ENCODE measurements around the gene AFF4.
"Not testable (repeated sequence)": the region's sequence is repeated elsewhere in the genome, so short reads cannot be mapped to it uniquely, and the experiment has no call there.

AFF4 gene

GRCh38 chr5:132953710-132954109 is 9.7 kb downstream of the AFF4 start:
- Histone ChIP-seq H3K27ac (ENCODE audit: low read depth, low read length, severe bottlenecking) (no peak overlapping the region), H3K9me3 (ENCODE audit: control insufficient read depth, low read length) (no peaks in the 10 kb centered on the region), H3K4me3 (ENCODE audit: extremely low read depth, insufficient read depth, low read length, poor library complexity, severe bottlenecking) (no peak overlapping the region), H3K4me1 (ENCODE audit: control insufficient read depth, insufficient read depth, low read length, poor library complexity, severe bottlenecking) (no peaks in the 10 kb centered on the region), H3K36me3 (ENCODE audit: control insufficient read depth, insufficient read depth, low read length) (peaks cover 75% of the 10 kb centered on the region)
- 84 to 89% methylated on average over 6 of the region's 6 CpGs for WGBS, 2 experiments (ENCODE audit: insufficient coverage in 2 of 2)

DNA sequence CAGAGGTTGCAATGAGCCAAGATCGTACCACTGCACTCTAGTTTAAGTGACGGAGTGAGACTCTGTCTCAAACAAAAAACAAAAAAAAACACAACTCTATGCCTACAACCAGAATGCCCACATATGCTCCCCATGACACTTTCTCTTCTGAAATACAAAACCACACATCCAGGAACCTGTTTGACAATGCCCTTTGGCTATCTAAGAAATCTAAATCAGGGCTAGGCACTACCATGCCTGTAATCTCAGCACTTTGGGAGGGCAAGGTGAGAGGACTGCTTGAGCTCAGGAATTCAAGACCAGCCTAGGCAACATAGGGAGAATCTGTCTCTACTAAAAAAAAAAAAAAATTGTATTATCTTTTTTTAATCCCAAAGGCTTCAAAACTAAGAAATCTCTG is 10.6 kb downstream of the AFF4 start:
- Histone ChIP-seq H3K4me1 (ENCODE audit: control insufficient read depth, insufficient read depth, low read length, poor library complexity, severe bottlenecking) (no peaks in the 10 kb centered on the region), H3K36me3 (ENCODE audit: control insufficient read depth, insufficient read depth, low read length) (peaks cover 68% of the 10 kb centered on the region), H3K9me3 (ENCODE audit: control insufficient read depth, low read length) (no peaks in the 10 kb centered on the region), H3K27ac (ENCODE audit: low read depth, low read length, severe bottlenecking) (no peak overlapping the region), H3K4me3 (ENCODE audit: extremely low read depth, insufficient read depth, low read length, poor library complexity, severe bottlenecking) (no peak overlapping the region)
- 90 to 94% methylated on average over 2 of the region's 2 CpGs for WGBS, 2 experiments (ENCODE audit: insufficient coverage in 2 of 2)

DNA sequence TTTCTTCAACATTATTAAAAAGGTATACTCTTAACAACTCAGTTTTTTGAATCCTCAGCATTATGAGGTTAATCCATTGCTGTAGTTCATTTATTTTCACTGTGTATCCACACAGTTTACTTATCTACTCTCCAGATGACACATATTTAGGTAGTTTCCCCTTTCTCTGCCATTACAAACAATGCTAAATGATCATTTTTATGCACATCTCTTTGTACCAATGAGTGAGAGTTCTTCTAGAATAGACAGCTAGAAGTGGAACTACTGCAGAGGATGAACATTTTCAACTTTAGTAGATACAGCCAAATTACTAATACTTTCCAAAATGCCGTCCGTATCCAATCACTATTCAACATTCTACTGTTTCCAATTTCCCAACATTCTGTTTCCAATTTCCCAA is 11.5 kb downstream of the AFF4 start:
- H3K4me3 ChIP-seq (ENCODE audit: extremely low read depth, insufficient read depth, low read length, poor library complexity, severe bottlenecking): no peak overlapping the region
- 88 to 100% methylated on average over 2 of the region's 2 CpGs for WGBS, 2 experiments (ENCODE audit: insufficient coverage in 2 of 2)
- H3K4me1 ChIP-seq (ENCODE audit: control insufficient read depth, insufficient read depth, low read length, poor library complexity, severe bottlenecking): no peaks in the 10 kb centered on the region
- H3K9me3 ChIP-seq (ENCODE audit: control insufficient read depth, low read length): no peaks in the 10 kb centered on the region
- H3K36me3 ChIP-seq (ENCODE audit: control insufficient read depth, insufficient read depth, low read length): peaks cover 69% of the 10 kb centered on the region
- no peak overlapping the region for H3K27ac ChIP-seq (ENCODE audit: low read depth, low read length, severe bottlenecking)

DNA sequence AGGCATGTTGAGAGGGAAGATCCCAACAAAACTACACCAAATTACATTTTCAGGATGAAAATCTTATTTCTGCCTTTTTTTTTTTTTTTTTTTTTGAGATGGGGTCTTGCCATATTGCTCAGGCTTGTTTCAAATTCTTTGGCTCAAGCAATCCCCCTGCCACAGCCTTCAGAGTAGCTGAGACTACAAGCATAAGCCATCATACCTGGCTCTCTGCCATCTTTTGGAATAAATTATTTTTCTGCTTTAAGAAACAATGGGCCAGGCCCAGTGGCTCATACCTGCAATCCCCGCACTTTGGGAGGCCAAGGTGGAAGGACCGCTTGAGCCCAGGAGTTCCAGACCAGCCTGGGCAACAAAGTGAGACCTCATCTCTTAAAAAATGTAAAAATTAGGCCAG is 14.3 kb downstream of the AFF4 start:
- Histone ChIP-seq H3K9me3 (ENCODE audit: control insufficient read depth, low read length) (no peaks in the 10 kb centered on the region), H3K27ac (ENCODE audit: low read depth, low read length, severe bottlenecking) (no peak overlapping the region), H3K4me3 (ENCODE audit: extremely low read depth, insufficient read depth, low read length, poor library complexity, severe bottlenecking) (no peak overlapping the region), H3K36me3 (ENCODE audit: control insufficient read depth, insufficient read depth, low read length) (peaks cover 47% of the 10 kb centered on the region), H3K4me1 (ENCODE audit: control insufficient read depth, insufficient read depth, low read length, poor library complexity, severe bottlenecking) (no peaks in the 10 kb centered on the region)
- 100% methylated on average over 2 of the region's 2 CpGs for WGBS, 2 experiments (ENCODE audit: insufficient coverage in 2 of 2)

DNA sequence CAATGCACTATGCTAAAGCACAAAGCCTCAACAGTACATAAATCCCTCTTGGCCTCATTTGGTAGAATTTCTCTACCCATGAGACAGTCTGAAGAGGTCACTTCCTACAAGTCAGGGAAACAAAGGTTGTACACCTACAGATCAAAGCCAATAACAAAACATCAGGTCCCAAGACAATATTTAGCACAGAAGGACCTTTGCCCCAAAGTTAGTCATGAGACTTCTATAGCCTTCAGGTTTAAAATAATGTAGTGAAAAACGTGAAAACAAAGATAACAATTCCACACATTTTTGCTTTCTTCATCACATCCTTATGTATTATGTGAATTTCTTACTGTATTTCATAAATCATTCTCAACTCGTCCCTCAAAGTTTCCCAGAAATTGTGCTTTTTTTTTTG is 15.8 kb downstream of the AFF4 start:
- Histone ChIP-seq H3K36me3 (ENCODE audit: control insufficient read depth, insufficient read depth, low read length) (peaks cover 45% of the 10 kb centered on the region), H3K27ac (ENCODE audit: low read depth, low read length, severe bottlenecking) (no peak overlapping the region), H3K9me3 (ENCODE audit: control insufficient read depth, low read length) (no peaks in the 10 kb centered on the region), H3K4me3 (ENCODE audit: extremely low read depth, insufficient read depth, low read length, poor library complexity, severe bottlenecking) (no peak overlapping the region), H3K4me1 (ENCODE audit: control insufficient read depth, insufficient read depth, low read length, poor library complexity, severe bottlenecking) (no peaks in the 10 kb centered on the region)
- WGBS, 2 experiments (ENCODE audit: insufficient coverage in 2 of 2): no CpG with 5 or more reads among the region's 2 CpGs

DNA sequence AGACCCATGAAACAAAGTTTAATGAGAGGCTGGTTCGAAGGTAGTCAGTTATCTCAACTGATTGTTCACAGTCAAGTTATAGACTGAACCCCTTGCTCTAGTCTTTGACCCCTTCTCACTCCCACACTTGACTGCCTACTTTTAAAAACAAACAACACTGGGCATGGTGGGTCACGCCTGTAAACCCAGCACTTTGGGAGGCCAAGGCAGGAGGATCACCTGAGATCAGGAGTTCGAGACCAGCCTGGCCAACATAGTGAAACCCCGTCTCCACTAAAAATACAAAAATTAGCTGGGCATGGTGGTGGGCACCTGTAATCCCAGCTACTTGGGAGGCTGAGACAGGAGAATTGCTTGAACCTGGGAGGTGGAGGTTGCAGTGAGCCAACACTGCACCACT is 18.1 kb downstream of the AFF4 start:
- WGBS, 2 experiments (ENCODE audit: insufficient coverage in 2 of 2): 94 to 100% methylated on average over 1 to 2 of the region's 4 CpGs
- H3K36me3 ChIP-seq (ENCODE audit: control insufficient read depth, insufficient read depth, low read length): peaks cover 36% of the 10 kb centered on the region
- not testable (repeated sequence) for H3K4me3 ChIP-seq (ENCODE audit: extremely low read depth, insufficient read depth, low read length, poor library complexity, severe bottlenecking)

DNA sequence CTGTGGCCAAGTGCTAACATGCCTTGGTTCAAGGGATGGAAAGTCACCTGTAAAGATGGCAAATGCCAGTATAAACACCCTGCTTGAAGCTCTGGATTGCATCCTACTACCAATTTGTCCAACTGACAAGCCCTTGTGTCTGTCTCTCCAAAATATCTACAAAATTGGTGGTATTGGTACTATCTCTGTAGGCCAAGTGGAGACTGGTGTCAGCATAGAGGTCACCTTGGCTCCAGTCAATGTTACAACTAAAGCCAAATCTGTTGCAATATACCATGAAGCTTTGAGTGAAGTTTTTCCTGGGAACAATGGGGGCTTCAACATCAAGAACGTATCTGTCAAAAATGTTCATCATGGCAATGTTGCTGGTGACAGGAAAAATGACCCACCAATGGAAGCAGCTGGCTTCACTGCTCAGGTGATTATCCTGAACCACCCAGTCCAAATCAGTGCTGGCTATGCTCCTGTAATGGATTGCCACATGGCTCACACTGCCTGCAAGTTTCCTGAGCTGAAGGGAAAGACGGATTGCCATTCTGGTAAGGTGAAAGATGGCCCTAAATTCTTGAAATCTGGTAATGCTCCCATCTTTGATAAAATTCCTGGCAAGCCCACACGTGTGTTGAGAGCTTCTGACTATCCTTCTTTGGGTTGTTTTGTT is 19.9 kb downstream of the AFF4 start:
- peaks cover 30% of the 10 kb centered on the region for H3K36me3 ChIP-seq (ENCODE audit: control insufficient read depth, insufficient read depth, low read length)
- no peak overlapping the region for H3K27ac ChIP-seq (ENCODE audit: low read depth, low read length, severe bottlenecking)
- no peaks in the 10 kb centered on the region for H3K4me1 ChIP-seq (ENCODE audit: control insufficient read depth, insufficient read depth, low read length, poor library complexity, severe bottlenecking)
- H3K9me3 ChIP-seq (ENCODE audit: control insufficient read depth, low read length): no peaks in the 10 kb centered on the region
- 97 to 100% methylated on average over 3 of the region's 3 CpGs for WGBS, 2 experiments (ENCODE audit: insufficient coverage in 2 of 2)
- H3K4me3 ChIP-seq (ENCODE audit: extremely low read depth, insufficient read depth, low read length, poor library complexity, severe bottlenecking): no peak overlapping the region

More for the DNA sequence above, 18.1 kb downstream of the AFF4 start:
- H3K9me3 ChIP-seq (ENCODE audit: control insufficient read depth, low read length); H3K27ac ChIP-seq (ENCODE audit: low read depth, low read length, severe bottlenecking); H3K4me1 ChIP-seq (ENCODE audit: control insufficient read depth, insufficient read depth, low read length, poor library complexity, severe bottlenecking): not testable (repeated sequence)

- Histone ChIP-seq H3K36me3 (ENCODE audit: control insufficient read depth, insufficient read depth, low read length) (peaks cover 33% of the 10 kb centered on the region), H3K9me3 (ENCODE audit: control insufficient read depth, low read length) (no peaks in the 10 kb centered on the region), H3K27ac (ENCODE audit: low read depth, low read length, severe bottlenecking) (no peak overlapping the region), H3K4me1 (ENCODE audit: control insufficient read depth, insufficient read depth, low read length, poor library complexity, severe bottlenecking) (no peaks in the 10 kb centered on the region), H3K4me3 (ENCODE audit: extremely low read depth, insufficient read depth, low read length, poor library complexity, severe bottlenecking) (no peak overlapping the region)
- WGBS, 2 experiments (ENCODE audit: insufficient coverage in 2 of 2): 87 to 100% methylated on average over 5 of the region's 5 CpGs
These were observed 22.1 kb downstream of the AFF4 start for GRCh38 chr5:132941331-132941730.

- no peaks in the 10 kb centered on the region for H3K4me1 ChIP-seq (ENCODE audit: control insufficient read depth, insufficient read depth, low read length, poor library complexity, severe bottlenecking)
- WGBS, 2 experiments (ENCODE audit: insufficient coverage in 2 of 2): no CpG with 5 or more reads among the region's 2 CpGs
- no peak overlapping the region for H3K27ac ChIP-seq (ENCODE audit: low read depth, low read length, severe bottlenecking)
- no peak overlapping the region for H3K4me3 ChIP-seq (ENCODE audit: extremely low read depth, insufficient read depth, low read length, poor library complexity, severe bottlenecking)
- H3K36me3 ChIP-seq (ENCODE audit: control insufficient read depth, insufficient read depth, low read length): peaks cover 92% of the 10 kb centered on the region
- no peaks in the 10 kb centered on the region for H3K9me3 ChIP-seq (ENCODE audit: control insufficient read depth, low read length)
These were observed 35.4 kb downstream of the AFF4 start for GRCh38 chr5:132928062-132928407.

DNA sequence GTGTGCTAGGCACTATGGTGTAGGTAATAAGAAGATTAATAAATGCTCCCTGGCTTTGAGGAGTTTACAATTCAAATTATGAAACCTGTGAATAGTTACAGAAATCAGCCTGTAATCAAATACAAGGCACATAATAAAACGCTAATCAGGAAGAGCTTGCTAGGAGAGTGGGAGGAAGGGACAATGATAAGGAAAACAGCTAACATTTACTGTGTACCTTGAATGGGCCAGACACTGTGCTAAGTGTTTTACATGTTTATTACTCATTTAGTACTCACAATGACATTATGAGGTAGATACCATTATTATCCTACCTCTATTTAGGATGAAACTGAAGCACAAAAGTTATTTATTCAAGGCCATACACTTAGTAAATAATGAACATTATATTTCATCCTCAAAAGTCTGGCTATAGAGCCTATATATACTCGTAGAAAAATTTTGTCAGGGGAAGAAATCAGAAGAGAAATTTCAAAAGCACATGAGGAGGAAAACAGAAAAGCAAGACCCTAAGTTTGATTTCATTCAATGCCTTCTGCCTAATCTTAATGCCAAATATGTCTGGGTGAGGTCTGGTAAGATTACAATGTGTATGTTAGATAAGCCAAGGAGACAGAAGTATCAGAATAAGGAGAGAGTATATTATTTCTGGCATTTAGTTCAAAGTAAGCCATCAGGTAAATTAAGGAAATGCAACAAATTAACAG is 35.9 kb downstream of the AFF4 start:
- no peaks in the 10 kb centered on the region for H3K4me1 ChIP-seq (ENCODE audit: control insufficient read depth, insufficient read depth, low read length, poor library complexity, severe bottlenecking)
- H3K36me3 ChIP-seq (ENCODE audit: control insufficient read depth, insufficient read depth, low read length): peaks cover 92% of the 10 kb centered on the region
- WGBS, 2 experiments (ENCODE audit: insufficient coverage in 2 of 2): 100% methylated on average over 1 to 2 of the region's 2 CpGs
- no peak overlapping the region for H3K4me3 ChIP-seq (ENCODE audit: extremely low read depth, insufficient read depth, low read length, poor library complexity, severe bottlenecking)
- no peak overlapping the region for H3K27ac ChIP-seq (ENCODE audit: low read depth, low read length, severe bottlenecking)
- H3K9me3 ChIP-seq (ENCODE audit: control insufficient read depth, low read length): no peaks in the 10 kb centered on the region

GRCh38 chr5:132926437-132926836 is 37.0 kb downstream of the AFF4 start:
- Histone ChIP-seq H3K9me3 (ENCODE audit: control insufficient read depth, low read length) (no peaks in the 10 kb centered on the region), H3K4me3 (ENCODE audit: extremely low read depth, insufficient read depth, low read length, poor library complexity, severe bottlenecking) (no peak overlapping the region), H3K4me1 (ENCODE audit: control insufficient read depth, insufficient read depth, low read length, poor library complexity, severe bottlenecking) (no peaks in the 10 kb centered on the region), H3K27ac (ENCODE audit: low read depth, low read length, severe bottlenecking) (no peak overlapping the region), H3K36me3 (ENCODE audit: control insufficient read depth, insufficient read depth, low read length) (peaks cover 94% of the 10 kb centered on the region)
- WGBS, 2 experiments (ENCODE audit: insufficient coverage in 2 of 2): 60 to 100% methylated on average over 1 of the region's 4 CpGs
